ENCODE measurements around the gene GALNS.

The GALNS gene

GRCh38 chr16:88769617-88770460 lies 86.9 kb downstream of the GALNS start:
- DNase-seq (ENCODE audit: low spot score) = peak; percentile 4

GRCh38 chr16:88768071-88768783 lies 88.5 kb downstream of the GALNS start:
- no peak for DNase-seq (ENCODE audit: low spot score)

GRCh38 chr16:88767546-88768070 lies 89.1 kb downstream of the GALNS start:
- no peak for DNase-seq (ENCODE audit: low spot score)

- no peak for DNase-seq (ENCODE audit: low spot score)
Measured at GRCh38 chr16:88766975-88767374, 89.8 kb downstream of the GALNS start.

- DNase-seq (ENCODE audit: low spot score) = no peak
Measured at GRCh38 chr16:88764913-88765349, 91.8 kb downstream of the GALNS start.

GRCh38 chr16:88764080-88764479 lies 92.7 kb downstream of the GALNS start:
- DNase-seq (ENCODE audit: low spot score) = no peak

All from LoVo (cell line).